ENCODE results near the gene USP1. TPM values are rescaled to one million over a fixed set of nuclear protein-coding genes. Genes with fewer than 3 reads are reported as not detected.

USP1 gene
- total RNA-seq, 4 donors from 2014 or later, result 25.8 to 38.3 (median 30.7) TPM

DNA sequence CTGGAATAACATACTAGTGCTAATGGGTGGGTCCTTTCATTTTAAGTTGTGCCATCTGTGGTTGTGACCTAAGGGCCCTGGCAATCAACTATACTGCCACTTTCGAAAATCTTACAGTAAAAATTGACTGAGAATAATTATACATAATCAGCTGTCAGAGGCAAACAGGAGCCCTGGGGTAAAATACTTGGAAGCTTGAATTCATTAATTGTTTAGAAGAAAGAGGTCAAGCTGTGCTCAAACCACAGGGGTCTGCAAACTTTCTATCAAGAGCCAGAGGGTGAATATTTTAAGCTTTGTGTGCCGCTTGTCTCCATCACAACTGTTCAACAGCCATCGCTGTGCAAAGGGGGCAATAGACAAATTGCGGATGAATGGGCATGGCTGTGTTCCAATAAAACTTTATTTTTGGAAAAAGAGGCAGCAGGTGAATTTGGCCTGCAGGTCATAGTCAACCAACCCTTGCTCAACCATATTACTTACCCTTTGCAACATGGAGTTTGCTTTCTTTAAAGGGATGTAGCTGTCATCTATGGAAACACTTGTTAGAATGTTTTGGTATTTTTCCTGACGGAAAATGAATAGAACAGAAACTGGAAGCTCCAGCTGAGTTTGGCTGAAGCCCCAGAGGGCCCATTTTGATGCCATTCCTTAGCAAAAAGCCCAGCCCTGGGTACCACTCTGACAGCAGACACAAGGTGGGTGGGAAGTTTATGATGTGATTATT, 35.7 kb upstream of the USP1 start:
- WGBS, 2 donors, result 37 to 47% methylated on average over 5 of the region's 5 CpGs
- TF ChIP-seq EP300 (IDR thresholded peaks at IDR 0.05), result no peak
- TF ChIP-seq, protein P1, sequence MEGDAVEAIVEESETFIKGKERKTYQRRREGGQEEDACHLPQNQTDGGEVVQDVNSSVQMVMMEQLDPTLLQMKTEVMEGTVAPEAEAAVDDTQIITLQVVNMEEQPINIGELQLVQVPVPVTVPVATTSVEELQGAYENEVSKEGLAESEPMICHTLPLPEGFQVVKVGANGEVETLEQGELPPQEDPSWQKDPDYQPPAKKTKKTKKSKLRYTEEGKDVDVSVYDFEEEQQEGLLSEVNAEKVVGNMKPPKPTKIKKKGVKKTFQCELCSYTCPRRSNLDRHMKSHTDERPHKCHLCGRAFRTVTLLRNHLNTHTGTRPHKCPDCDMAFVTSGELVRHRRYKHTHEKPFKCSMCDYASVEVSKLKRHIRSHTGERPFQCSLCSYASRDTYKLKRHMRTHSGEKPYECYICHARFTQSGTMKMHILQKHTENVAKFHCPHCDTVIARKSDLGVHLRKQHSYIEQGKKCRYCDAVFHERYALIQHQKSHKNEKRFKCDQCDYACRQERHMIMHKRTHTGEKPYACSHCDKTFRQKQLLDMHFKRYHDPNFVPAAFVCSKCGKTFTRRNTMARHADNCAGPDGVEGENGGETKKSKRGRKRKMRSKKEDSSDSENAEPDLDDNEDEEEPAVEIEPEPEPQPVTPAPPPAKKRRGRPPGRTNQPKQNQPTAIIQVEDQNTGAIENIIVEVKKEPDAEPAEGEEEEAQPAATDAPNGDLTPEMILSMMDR (IDR thresholded peaks at IDR 0.05), result no peak
- TF ChIP-seq POLR2A (IDR thresholded peaks at IDR 0.05), result no peak
- H3K9me3 ChIP-seq, result no peaks in the 10 kb centered on the region
- H3K27ac ChIP-seq, result no peak overlapping the region
- no peak for DNase-seq (ENCODE audit: low spot score in 2 of 2)
- peaks cover 0 to 23% (median 0%) of the 10 kb centered on the region in 4 donors for H3K4me1 ChIP-seq
- H3K27me3 ChIP-seq, result no peaks in the 10 kb centered on the region
- H3K4me3 ChIP-seq, result no peak overlapping the region
- H3K36me3 ChIP-seq, result no peaks in the 10 kb centered on the region

DNA sequence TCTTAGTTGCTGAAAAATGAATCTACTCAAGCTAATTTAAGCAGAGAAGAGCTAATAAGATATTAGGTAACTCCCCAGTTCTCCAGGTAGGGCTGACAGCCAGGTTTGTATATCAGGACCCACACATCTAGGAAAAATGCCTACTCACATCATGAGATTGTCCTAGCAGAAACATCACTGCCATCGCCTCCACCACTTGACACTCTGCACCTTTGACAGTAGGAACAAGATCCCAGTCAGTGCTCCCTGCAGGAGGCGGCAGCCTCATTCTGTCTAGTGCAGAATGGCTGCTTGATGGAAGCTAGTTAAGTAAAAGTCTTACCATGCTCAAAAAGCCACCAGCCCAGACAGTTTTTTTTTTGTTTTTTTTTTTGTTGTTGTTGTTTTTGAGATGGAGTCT, 31.6 kb upstream of the USP1 start:
- Histone ChIP-seq H3K27ac (no peak overlapping the region), H3K4me3 (no peak overlapping the region), H3K9me3 (no peaks in the 10 kb centered on the region), H3K27me3 (no peaks in the 10 kb centered on the region), H3K36me3 (no peaks in the 10 kb centered on the region), H3K4me1 (peaks cover 0 to 5% (median 0%) of the 10 kb centered on the region in 4 donors)
- TF ChIP-seq, protein P1 (IDR thresholded peaks at IDR 0.05), result no peak
- TF ChIP-seq POLR2A (IDR thresholded peaks at IDR 0.05) (no peak), EP300 (IDR thresholded peaks at IDR 0.05) (no peak)
- no peak for DNase-seq (ENCODE audit: low spot score in 2 of 2)
- WGBS, 2 donors, result 96 to 98% methylated on average over 2 of the region's 2 CpGs

DNA sequence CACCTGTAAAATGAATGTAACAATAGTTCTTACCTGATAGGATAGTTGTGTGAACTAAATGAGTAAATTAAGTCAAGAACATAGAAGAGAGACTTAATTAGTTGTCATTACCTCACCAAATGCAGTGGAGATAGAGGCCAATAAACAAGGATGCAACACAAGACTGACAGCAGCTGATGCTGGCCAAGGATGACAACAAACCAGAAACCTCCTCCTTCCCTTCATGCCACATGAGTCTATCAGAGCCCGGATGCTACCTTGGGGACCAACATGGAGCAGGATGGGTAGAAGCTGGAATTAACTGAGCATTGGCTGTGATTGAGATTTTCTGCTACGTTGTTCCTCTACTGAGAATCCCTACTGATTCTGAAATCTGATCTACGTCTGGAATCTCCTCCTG, 30.3 kb upstream of the USP1 start:
- H3K27me3 ChIP-seq, result no peaks in the 10 kb centered on the region
- H3K9me3 ChIP-seq, result no peaks in the 10 kb centered on the region
- no peak overlapping the region for H3K27ac ChIP-seq
- no peaks in the 10 kb centered on the region for H3K4me1 ChIP-seq
- no peak for DNase-seq (ENCODE audit: low spot score in 2 of 2)
- TF ChIP-seq, protein P1 (IDR thresholded peaks at IDR 0.05), result no peak
- TF ChIP-seq EP300 (IDR thresholded peaks at IDR 0.05) (no peak), POLR2A (IDR thresholded peaks at IDR 0.05) (no peak)
- no peak overlapping the region for H3K4me3 ChIP-seq
- WGBS, 2 donors, result 61 to 71% methylated on average over 3 of the region's 3 CpGs
- no peaks in the 10 kb centered on the region for H3K36me3 ChIP-seq

DNA sequence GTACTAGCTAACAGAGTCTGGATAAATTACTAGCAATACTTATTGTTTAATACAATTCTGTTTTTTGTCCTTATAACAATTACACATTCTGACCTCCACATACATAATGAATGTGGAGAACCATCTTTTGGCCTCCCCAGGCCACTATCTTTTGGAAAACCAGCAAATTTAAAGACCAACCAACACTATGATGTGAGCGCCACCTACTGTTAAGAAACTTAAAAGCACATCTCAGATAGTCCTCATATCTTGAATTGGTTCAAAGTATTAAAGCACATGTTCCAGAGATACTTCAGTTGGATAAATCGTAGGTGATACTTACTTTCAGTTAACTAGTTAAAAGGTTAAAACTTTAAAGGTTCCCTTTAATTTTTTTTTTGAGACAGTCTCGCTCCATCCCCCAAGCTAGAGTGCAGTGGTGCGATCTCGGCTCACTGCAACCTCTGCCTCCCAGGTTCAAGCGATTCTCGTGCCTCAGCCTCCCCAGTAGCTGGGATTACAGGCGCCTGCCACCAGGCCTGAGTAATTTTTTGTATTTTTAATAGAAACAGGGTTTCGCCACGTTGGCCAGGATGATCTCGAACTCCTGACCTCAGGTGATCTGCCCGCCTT, 29.3 kb upstream of the USP1 start:
- Histone ChIP-seq H3K27ac (no peak overlapping the region), H3K4me3 (no peak overlapping the region), H3K36me3 (no peaks in the 10 kb centered on the region), H3K27me3 (no peaks in the 10 kb centered on the region), H3K9me3 (no peaks in the 10 kb centered on the region), H3K4me1 (no peaks in the 10 kb centered on the region)
- TF ChIP-seq EP300 (IDR thresholded peaks at IDR 0.05), result no peak
- TF ChIP-seq, protein P1 (IDR thresholded peaks at IDR 0.05), result peak; percentile 68 to 89 (median 76)
- DNase-seq (ENCODE audit: low spot score in 2 of 2), result peak in 1 of 2 donors; percentile 79
- 70 to 71% methylated on average over 12 of the region's 12 CpGs for WGBS, 2 donors

DNA sequence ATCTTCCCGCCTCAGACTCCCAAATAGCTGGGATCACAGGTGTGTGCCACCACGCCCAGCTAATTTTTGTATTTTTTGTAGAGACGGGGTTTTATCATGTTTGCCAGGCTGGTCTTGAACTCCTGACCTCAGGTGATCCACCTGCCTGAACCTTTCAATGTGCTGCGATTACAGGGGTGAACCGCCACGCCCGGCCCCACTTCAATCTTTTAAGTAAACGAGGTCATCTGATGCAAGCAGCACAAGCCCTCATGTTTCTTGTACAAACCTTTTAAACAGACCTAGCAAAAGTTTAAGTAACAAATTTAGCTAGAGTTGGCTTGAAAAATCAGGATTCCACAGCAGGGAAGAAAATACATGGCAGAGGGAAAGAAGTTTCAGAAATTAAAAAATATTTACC, 21.2 kb upstream of the USP1 start:
- no peak for DNase-seq (ENCODE audit: low spot score in 2 of 2)
- H3K36me3 ChIP-seq, result no peaks in the 10 kb centered on the region
- H3K27ac ChIP-seq, result no peak overlapping the region
- no peaks in the 10 kb centered on the region for H3K4me1 ChIP-seq
- H3K27me3 ChIP-seq, result no peaks in the 10 kb centered on the region
- TF ChIP-seq EP300 (IDR thresholded peaks at IDR 0.05) (no peak), POLR2A (IDR thresholded peaks at IDR 0.05) (no peak)
- TF ChIP-seq, protein P1 (IDR thresholded peaks at IDR 0.05), result no peak
- no peak overlapping the region for H3K4me3 ChIP-seq
- H3K9me3 ChIP-seq, result no peaks in the 10 kb centered on the region
- 94 to 95% methylated on average over 8 of the region's 8 CpGs for WGBS, 2 donors

All from tibial nerve (tissue), 4 donors.